ENCODE measurements around the gene ERAP2.
"Not testable (repeated sequence)": the region's sequence is repeated elsewhere in the genome, so short reads cannot be mapped to it uniquely, and the experiment has no call there.

ERAP2 gene

GRCh38 chr5:96926276-96926675 lies 50.0 kb downstream of the ERAP2 start:
- DNase-seq (ENCODE audit: insufficient read length, low spot score) (no peak), FAIRE-seq (no peak)
- no peak for TF ChIP-seq POLR2A (IDR thresholded peaks at IDR 0.05; ENCODE audit: low read depth, low read length)

GRCh38 chr5:96927008-96927407 lies 50.7 kb downstream of the ERAP2 start:
- FAIRE-seq, result no peak
- DNase-seq (ENCODE audit: insufficient read length, low spot score), result no peak
- TF ChIP-seq POLR2A (IDR thresholded peaks at IDR 0.05; ENCODE audit: low read depth, low read length), result no peak

- no peak for DNase-seq (ENCODE audit: insufficient read length, low spot score)
- FAIRE-seq, result no peak
- TF ChIP-seq POLR2A (IDR thresholded peaks at IDR 0.05; ENCODE audit: low read depth, low read length), result no peak
Observed at GRCh38 chr5:96928931-96929708, 52.8 kb downstream of the ERAP2 start.

GRCh38 chr5:96930058-96930457 lies 53.8 kb downstream of the ERAP2 start:
- TF ChIP-seq POLR2A (IDR thresholded peaks at IDR 0.05; ENCODE audit: low read depth, low read length), result no peak
- FAIRE-seq (no peak), DNase-seq (ENCODE audit: insufficient read length, low spot score) (no peak)

- DNase-seq (ENCODE audit: insufficient read length, low spot score) (no peak), FAIRE-seq (no peak)
- TF ChIP-seq POLR2A (IDR thresholded peaks at IDR 0.05; ENCODE audit: low read depth, low read length), result no peak
Observed at GRCh38 chr5:96930589-96930988, 54.3 kb downstream of the ERAP2 start.

GRCh38 chr5:96931037-96931436 lies 54.7 kb downstream of the ERAP2 start:
- DNase-seq (ENCODE audit: insufficient read length, low spot score); FAIRE-seq: not testable (repeated sequence)

GRCh38 chr5:96931605-96932004 lies 55.3 kb downstream of the ERAP2 start:
- no peak for DNase-seq (ENCODE audit: insufficient read length, low spot score)
- TF ChIP-seq POLR2A (IDR thresholded peaks at IDR 0.05; ENCODE audit: low read depth, low read length), result no peak

GRCh38 chr5:96932026-96932425 lies 55.7 kb downstream of the ERAP2 start:
- no peak for DNase-seq (ENCODE audit: insufficient read length, low spot score)
- no peak for FAIRE-seq

More at GRCh38 chr5:96931605-96932004, 55.3 kb downstream of the ERAP2 start:
- no peak for FAIRE-seq

GRCh38 chr5:96933764-96934707 lies 57.7 kb downstream of the ERAP2 start:
- DNase-seq (ENCODE audit: insufficient read length, low spot score), result no peak
- FAIRE-seq, result no peak

More at GRCh38 chr5:96932026-96932425, 55.7 kb downstream of the ERAP2 start:
- no peak for TF ChIP-seq POLR2A (IDR thresholded peaks at IDR 0.05; ENCODE audit: low read depth, low read length)

GRCh38 chr5:96934708-96935558 lies 58.6 kb downstream of the ERAP2 start:
- peak; percentile 67 for DNase-seq (ENCODE audit: insufficient read length, low spot score)
- peak; percentile 76 for TF ChIP-seq POLR2A (IDR thresholded peaks at IDR 0.05; ENCODE audit: low read depth, low read length)
- FAIRE-seq, result peak; percentile 53

More at GRCh38 chr5:96933764-96934707, 57.7 kb downstream of the ERAP2 start:
- TF ChIP-seq POLR2A (IDR thresholded peaks at IDR 0.05; ENCODE audit: low read depth, low read length), result no peak

- peak; percentile 74 for TF ChIP-seq POLR2A (IDR thresholded peaks at IDR 0.05; ENCODE audit: low read depth, low read length)
- DNase-seq (ENCODE audit: insufficient read length, low spot score) (peak; percentile 85), FAIRE-seq (peak; percentile 73)
Observed at GRCh38 chr5:96935559-96936430, 59.5 kb downstream of the ERAP2 start, which contains the start of gene LNPEP. LNPEP (plus strand) TSS chr5:96936080; CDS start chr5:96936156, 76 bp downstream.

All from H54 (cell line).